PC-3 (cell line): ENCODE results near the gene PRSS38. TPM values are rescaled to one million over a fixed set of nuclear protein-coding genes. Genes with fewer than 3 reads are reported as not detected.

ENCODE experiments used
- ATAC-seq: fragments of 200-7000 bp; cut with Tn5 transposase; 2 replicates; pipeline ENCODE4 v1.9.1; 2020; ENCODE audit warnings: mild to moderate bottlenecking, moderate library complexity
- BruUV-seq: library from RNA; stranded (reverse); fragments of 400-500 nt; replicated peaks from 2 replicates; lab custom pipeline; 2021; lab: Mats Ljungman, UMichigan
- CTCF ChIA-PET: fragments of 300-600 bp; sonication (Branson Sonifier 250); formaldehyde crosslinking; loops from one replicate; lab custom pipeline; 2022; ENCODE audit warnings: antibody characterized with exemption; lab: Charles Lee
- POLR2A ChIA-PET: fragments of 300-600 bp; sonication (Branson Sonifier 250); formaldehyde crosslinking; loops from one replicate; lab custom pipeline; 2022; ENCODE audit warnings: antibody characterized with exemption; ENCODE audit not compliant: unreplicated experiment; lab: Charles Lee
- DNase-seq: peaks from one replicate; pipeline ENCODE4 v3.0.0-alpha.2; 2015
- H2AFZ ChIP-seq: fragments of 300-600 bp; sonication (generic); 2 replicates; pipeline ENCODE4 v1.6.0; 2016; ENCODE audit warnings: antibody characterized with exemption, low read length
- H3F3A ChIP-seq: fragments of 300-600 bp; sonication (generic); one replicate; pipeline ENCODE4 v1.6.0; 2017; ENCODE audit warnings: antibody characterized with exemption, low read length, control low read depth, mild to moderate bottlenecking; ENCODE audit not compliant: unreplicated experiment
- H3K27ac ChIP-seq: fragments of 300-600 bp; sonication (generic); 2 replicates; pipeline ENCODE4 v1.5.1; 2016; ENCODE audit warnings: mild to moderate bottlenecking, low read length
- H3K27me3 ChIP-seq: fragments of 300-600 bp; sonication (generic); 2 replicates; pipeline ENCODE4 v1.6.1; 2016; ENCODE audit warnings: low read length, mixed read lengths
- H3K36me3 ChIP-seq: fragments of 300-600 bp; sonication (generic); 2 replicates; pipeline ENCODE4 v1.6.1; 2016; ENCODE audit warnings: low read depth, mixed run types, low read length, mixed read lengths
- H3K4me1 ChIP-seq: fragments of 300-600 bp; sonication (generic); 2 replicates; pipeline ENCODE4 v1.5.1; 2016; ENCODE audit warnings: low read length; ENCODE audit not compliant: insufficient read depth
- H3K4me2 ChIP-seq: fragments of 300-600 bp; sonication (generic); 2 replicates; pipeline ENCODE4 v1.6.0; 2016; ENCODE audit warnings: low read length
- H3K4me3 ChIP-seq: fragments of 300-600 bp; sonication (generic); 2 replicates; pipeline ENCODE4 v1.5.1; 2016; ENCODE audit warnings: mild to moderate bottlenecking, low read length, mixed read lengths
- H3K79me2 ChIP-seq: fragments of 300-600 bp; sonication (generic); 2 replicates; pipeline ENCODE4 v1.6.1; 2017; ENCODE audit warnings: low read length, mixed read lengths
- H3K9ac ChIP-seq: fragments of 300-600 bp; sonication (generic); 2 replicates; pipeline ENCODE4 v1.6.0; 2016; ENCODE audit warnings: mild to moderate bottlenecking, low read length
- H3K9me2 ChIP-seq: fragments of 300-600 bp; sonication (generic); replicated peaks from 2 replicates; pipeline ENCODE4 v1.6.1; 2016; ENCODE audit warnings: mixed run types, low read length, mixed read lengths
- H3K9me3 ChIP-seq: fragments of 300-600 bp; sonication (generic); 2 replicates; pipeline ENCODE4 v1.6.1; 2016; ENCODE audit warnings: low read length, mixed read lengths
- H4K20me1 ChIP-seq: fragments of 300-600 bp; sonication (generic); 2 replicates; pipeline ENCODE4 v1.6.1; 2016; ENCODE audit warnings: low read length, mixed read lengths
- EZH2 ChIP-seq: fragments of 300-600 bp; sonication (generic); IDR thresholded peaks from one replicate; pipeline ENCODE4 v1.6.1; 2017; ENCODE audit warnings: antibody characterized with exemption, mild to moderate bottlenecking, low read length; ENCODE audit not compliant: unreplicated experiment
- EZH2phosphoT487 ChIP-seq: fragments of 300-600 bp; sonication (generic); IDR thresholded peaks from 2 replicates; pipeline ENCODE4 v1.6.1; 2018; ENCODE audit warnings: mild to moderate bottlenecking, antibody characterized with exemption, low read length, borderline replicate concordance
- intact Hi-C: fragments of 100-400 bp; cut with micrococcal nuclease; formaldehyde crosslinking; loops from 2 replicates; pipeline ENCODE4 v1.9.0; 2023
- total RNA-seq: library from RNA; depleted of rRNA; stranded (reverse); fragments of >200 nt; gene quantifications from 2 replicates; pipeline ENCODE4 v1.2.3, GENCODE V29; 2014
- TF ChIP-seq, protein P1 (sequence below): fragments of 300-600 bp; sonication (generic); conservative IDR thresholded peaks from 2 replicates; pipeline ENCODE4 v1.5.1; 2017; ENCODE audit warnings: antibody characterized with exemption, low read depth, mild to moderate bottlenecking, low read length

Gene PRSS38
- total RNA-seq, 1 experiment from 2014 or later: not detected

DNA sequence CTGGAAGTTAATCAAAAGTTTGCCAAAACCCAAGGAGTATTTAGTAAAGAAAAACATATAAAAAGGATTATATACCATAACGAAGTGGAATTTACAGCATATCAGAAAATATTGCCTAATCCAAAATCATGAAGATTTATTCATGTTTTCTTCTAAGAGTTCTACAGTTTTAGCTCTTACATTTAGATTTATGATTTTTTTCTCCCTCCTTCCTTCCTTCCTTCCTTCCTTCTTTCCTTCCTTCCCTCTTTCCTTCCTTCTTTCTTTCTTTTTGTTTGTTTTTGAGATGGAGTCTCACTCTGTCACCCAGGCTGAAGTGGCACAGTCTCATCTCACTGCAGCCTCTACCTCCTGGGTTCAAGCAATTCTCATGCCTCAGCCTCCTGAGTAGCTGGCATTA is 15.7 kb upstream of the PRSS38 start:
- ChIA-PET CTCF (no interaction called here), POLR2A (no interaction called here)
- TF ChIP-seq, protein P1, sequence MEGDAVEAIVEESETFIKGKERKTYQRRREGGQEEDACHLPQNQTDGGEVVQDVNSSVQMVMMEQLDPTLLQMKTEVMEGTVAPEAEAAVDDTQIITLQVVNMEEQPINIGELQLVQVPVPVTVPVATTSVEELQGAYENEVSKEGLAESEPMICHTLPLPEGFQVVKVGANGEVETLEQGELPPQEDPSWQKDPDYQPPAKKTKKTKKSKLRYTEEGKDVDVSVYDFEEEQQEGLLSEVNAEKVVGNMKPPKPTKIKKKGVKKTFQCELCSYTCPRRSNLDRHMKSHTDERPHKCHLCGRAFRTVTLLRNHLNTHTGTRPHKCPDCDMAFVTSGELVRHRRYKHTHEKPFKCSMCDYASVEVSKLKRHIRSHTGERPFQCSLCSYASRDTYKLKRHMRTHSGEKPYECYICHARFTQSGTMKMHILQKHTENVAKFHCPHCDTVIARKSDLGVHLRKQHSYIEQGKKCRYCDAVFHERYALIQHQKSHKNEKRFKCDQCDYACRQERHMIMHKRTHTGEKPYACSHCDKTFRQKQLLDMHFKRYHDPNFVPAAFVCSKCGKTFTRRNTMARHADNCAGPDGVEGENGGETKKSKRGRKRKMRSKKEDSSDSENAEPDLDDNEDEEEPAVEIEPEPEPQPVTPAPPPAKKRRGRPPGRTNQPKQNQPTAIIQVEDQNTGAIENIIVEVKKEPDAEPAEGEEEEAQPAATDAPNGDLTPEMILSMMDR: no peak
- TF ChIP-seq EZH2 (no peak), EZH2phosphoT487 (no peak)
- no peak overlapping the region for H3K4me2 ChIP-seq
- no peak overlapping the region for H3K4me3 ChIP-seq
- H3F3A ChIP-seq: no peaks in the 10 kb centered on the region
- no peaks in the 10 kb centered on the region for H3K9me2 ChIP-seq
- H3K27ac ChIP-seq: no peak overlapping the region
- no peak overlapping the region for H3K9ac ChIP-seq
- peaks cover 6% of the 10 kb centered on the region for H3K4me1 ChIP-seq
- intact Hi-C loops: no loop called here
- BruUV-seq: no TSS peak
- DNase-seq (no peak), ATAC-seq (no peak)
- no peaks in the 10 kb centered on the region for H3K27me3 ChIP-seq
- H4K20me1 ChIP-seq: no peaks in the 10 kb centered on the region
- H2AFZ ChIP-seq: no peak overlapping the region
- H3K79me2 ChIP-seq: no peaks in the 10 kb centered on the region
- H3K9me3 ChIP-seq: no peaks in the 10 kb centered on the region
- no peaks in the 10 kb centered on the region for H3K36me3 ChIP-seq

DNA sequence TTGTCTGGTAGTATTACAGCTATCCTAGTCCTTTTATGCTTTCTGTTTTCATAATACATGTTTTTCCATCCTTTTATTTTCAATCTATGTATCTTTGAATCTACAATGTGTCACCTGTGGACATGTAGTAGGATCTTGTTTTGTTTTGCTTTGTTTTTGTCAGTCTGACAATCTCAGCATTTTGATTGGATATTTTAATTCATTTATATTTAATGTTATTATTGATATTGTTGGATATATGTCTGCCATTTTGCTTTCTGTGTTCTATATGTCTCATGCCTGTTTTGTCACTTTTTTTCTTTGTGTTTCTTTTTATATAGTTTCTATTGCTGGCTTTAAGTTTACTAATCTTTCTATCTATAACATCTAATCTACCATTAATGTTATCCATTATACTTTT is 11.5 kb upstream of the PRSS38 start:
- H3K36me3 ChIP-seq: no peaks in the 10 kb centered on the region
- ChIA-PET POLR2A (no interaction called here), CTCF (no interaction called here)
- H2AFZ ChIP-seq: no peak overlapping the region
- H3K4me1 ChIP-seq: peaks cover 20% of the 10 kb centered on the region
- no peaks in the 10 kb centered on the region for H3K27me3 ChIP-seq
- no peaks in the 10 kb centered on the region for H3K79me2 ChIP-seq
- no peaks in the 10 kb centered on the region for H4K20me1 ChIP-seq
- ATAC-seq (no peak), DNase-seq (no peak)
- H3K4me3 ChIP-seq: no peak overlapping the region
- BruUV-seq: no TSS peak
- H3K27ac ChIP-seq: no peak overlapping the region
- no peak overlapping the region for H3K9ac ChIP-seq
- H3K9me3 ChIP-seq: no peaks in the 10 kb centered on the region
- no peak overlapping the region for H3K4me2 ChIP-seq
- H3F3A ChIP-seq: peaks cover 5% of the 10 kb centered on the region
- intact Hi-C loops: no loop called here
- no peaks in the 10 kb centered on the region for H3K9me2 ChIP-seq
- TF ChIP-seq EZH2: no peak
- TF ChIP-seq, protein P1: no peak
- no peak for TF ChIP-seq EZH2phosphoT487

DNA sequence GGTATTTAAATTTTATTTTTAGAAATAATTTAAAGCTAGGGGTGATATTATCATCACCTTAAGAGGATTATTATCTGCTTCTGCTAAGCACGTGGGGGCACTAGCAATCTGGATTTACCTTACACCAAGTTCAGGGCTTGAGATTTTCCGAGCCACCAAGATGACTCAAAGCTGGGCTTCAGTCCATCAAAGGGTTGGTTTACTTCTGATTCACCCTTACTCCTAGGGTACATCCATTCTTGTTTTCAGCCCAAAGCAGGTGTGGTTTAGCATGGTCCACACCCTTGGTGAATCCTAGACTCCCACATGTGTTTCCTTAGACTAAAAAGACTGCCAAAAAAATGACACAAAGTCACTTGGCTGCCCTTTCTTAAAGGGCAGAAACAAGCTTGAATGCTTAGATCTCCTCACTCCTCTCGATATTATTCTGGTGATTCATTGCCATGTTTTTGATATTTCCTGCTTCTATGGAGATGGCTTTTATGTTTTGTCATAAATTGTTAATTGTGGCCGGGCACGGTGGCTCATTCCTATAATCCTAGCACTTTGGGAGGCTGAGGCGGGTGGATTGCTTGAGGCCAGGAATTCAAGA is 9.8 kb upstream of the PRSS38 start:
- ChIA-PET POLR2A (interaction anchor here (0.8 to 1.0 kb wide), 3 partner anchors 10 to 256 kb away, joined by 3 to 7 read pairs (median 4); no protein-coding TSS in a partner anchor), CTCF (interaction anchor here (0.6 to 1.4 kb wide), 11 partner anchors 10 to 148 kb away, joined by 3 to 10 read pairs (median 5); partner anchors contain the start of gene WNT9A)
- Histone ChIP-seq H3K4me1 (peaks cover 20% of the 10 kb centered on the region), H3K36me3 (no peaks in the 10 kb centered on the region), H3K9ac (peak overlapping the region; percentile 12; the same call in 1 of the 2 replicates), H2AFZ (no peak overlapping the region), H4K20me1 (no peaks in the 10 kb centered on the region), H3K27ac (peak overlapping the region; percentile 81), H3F3A (peaks cover 5% of the 10 kb centered on the region), H3K9me3 (no peaks in the 10 kb centered on the region), H3K9me2 (no peaks in the 10 kb centered on the region), H3K27me3 (no peaks in the 10 kb centered on the region), H3K4me3 (no peak overlapping the region), H3K79me2 (no peaks in the 10 kb centered on the region), H3K4me2 (peak overlapping the region; percentile 45)
- DNase-seq (peak; percentile 100), ATAC-seq (peak; percentile 99)
- TF ChIP-seq, protein P1: peak; percentile 79
- TF ChIP-seq EZH2phosphoT487 (peak; percentile 90), EZH2 (no peak)
- intact Hi-C loops: loop anchor here (1.0 to 5.0 kb wide), 6 partner anchors 17 to 323 kb away; no protein-coding TSS in a partner anchor
- BruUV-seq: no TSS peak
